Fibroblast of peridontal ligament (primary cell): ENCODE measurements around the gene OTX2.

Source experiments
- DNase-seq: peaks from one replicate; pipeline ENCODE4 v3.0.0-alpha.2; 2010; ENCODE audit errors: extremely low read depth

The OTX2 gene

DNA sequence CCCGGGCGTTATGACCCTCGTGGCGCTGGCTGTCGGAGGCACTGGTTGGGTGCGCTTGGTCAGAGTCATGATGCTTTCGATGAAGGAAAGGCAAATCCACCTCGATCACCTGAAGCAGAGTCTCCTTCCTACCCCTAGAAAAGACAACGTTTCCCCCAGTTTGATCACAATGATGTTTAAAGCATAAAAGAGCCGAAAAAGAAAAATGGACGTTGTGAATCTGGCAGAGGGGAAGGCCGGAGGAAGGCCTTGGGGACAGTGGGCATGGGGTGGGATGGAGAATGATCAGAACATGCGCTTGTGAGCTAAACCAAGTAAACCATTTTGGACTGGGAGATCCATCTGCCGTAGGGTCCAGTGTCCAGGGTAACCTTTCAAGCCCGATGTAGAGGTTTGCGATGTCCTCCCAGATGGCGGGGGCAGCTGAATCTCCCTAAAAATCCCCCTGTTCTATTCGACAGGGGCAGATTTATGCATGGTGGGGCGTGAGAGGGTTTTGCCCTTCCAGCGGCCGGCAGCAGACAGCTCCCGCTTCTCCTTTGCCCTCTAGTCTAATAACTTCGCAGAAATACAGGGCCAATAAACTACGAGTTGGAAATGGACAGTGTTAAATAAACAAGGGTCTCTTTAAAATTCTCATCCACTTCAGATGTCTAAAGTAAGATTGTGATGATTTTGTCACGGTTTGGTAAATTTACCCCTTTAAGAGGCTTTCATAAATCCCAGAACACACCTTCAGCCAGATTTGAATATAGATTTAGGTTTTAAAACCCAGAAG, 2.3 kb upstream of the OTX2 start:
- DNase-seq, result no peak

DNA sequence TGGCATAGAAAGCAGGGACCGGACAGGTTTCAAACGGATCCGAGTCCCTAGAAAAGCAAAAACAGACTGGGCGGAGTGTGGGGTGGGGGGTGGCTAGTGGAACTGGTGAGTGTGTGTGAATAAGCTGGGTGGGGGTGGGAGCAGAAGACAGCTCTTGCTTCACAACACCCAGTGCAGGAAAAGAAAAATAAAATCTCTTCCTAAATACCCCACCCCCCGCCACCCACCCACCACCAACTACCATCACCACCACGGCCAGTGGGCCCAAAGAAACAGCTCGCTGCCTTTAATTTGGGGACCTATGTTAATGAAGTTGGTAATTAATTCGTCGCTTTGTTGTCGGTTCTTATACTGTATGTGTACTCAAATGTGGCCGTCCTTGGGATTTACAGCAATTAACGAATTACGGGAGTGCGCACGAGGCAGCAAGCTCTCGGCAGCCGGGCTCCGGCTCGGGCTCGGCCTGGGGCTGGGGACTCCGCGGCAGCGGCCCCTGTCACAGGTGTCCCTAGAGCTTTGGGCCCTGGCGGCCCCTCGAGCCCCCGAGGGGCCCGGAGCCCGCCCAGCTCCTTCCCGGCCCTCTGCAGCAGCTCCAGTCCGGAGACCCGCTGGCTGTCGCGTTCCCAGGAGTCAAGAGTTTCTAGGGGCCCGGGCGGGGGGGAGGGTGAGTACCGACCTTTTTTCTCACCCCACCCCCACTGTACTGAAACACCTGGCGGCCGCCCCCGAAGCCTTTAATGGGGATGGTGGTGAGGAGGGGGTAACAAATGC, 1.5 kb upstream of the OTX2 start:
- DNase-seq, result no peak

DNA sequence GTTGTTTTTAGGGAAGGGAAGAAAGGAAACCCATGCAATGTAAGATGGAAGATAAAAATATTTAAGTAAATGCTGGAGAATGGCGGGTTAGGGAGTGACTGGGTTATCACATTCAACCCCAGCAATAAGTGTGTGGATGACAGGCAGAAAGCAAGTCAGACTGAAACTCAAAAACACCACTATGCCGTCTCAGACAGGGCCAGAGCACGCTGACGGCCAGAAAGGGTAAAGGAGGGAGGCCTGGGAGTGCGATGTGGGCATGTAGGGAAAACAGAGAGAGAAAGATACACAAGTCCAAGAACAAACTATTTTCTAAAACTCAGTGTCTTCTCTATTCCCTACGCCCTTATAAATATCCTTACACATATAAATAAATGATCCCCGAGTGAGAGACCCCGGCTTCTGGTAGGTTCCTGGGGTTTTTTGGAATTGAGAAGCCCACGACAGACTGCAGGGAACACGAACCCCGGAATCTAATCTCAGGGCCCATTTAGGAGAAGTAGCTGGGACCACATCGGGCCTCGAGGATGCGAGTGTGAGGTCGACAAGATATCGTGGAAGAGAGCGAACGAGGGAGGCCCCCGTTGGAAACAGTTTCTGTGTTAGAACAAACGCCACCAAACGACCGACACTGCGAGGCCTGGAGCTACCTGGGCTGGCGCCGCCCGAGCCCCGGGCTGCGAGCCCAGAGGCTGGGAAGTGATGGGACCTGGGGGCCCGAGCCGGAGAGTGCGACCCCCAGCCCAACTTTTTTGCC, 735 bp upstream of the OTX2 start:
- no peak for DNase-seq

DNA sequence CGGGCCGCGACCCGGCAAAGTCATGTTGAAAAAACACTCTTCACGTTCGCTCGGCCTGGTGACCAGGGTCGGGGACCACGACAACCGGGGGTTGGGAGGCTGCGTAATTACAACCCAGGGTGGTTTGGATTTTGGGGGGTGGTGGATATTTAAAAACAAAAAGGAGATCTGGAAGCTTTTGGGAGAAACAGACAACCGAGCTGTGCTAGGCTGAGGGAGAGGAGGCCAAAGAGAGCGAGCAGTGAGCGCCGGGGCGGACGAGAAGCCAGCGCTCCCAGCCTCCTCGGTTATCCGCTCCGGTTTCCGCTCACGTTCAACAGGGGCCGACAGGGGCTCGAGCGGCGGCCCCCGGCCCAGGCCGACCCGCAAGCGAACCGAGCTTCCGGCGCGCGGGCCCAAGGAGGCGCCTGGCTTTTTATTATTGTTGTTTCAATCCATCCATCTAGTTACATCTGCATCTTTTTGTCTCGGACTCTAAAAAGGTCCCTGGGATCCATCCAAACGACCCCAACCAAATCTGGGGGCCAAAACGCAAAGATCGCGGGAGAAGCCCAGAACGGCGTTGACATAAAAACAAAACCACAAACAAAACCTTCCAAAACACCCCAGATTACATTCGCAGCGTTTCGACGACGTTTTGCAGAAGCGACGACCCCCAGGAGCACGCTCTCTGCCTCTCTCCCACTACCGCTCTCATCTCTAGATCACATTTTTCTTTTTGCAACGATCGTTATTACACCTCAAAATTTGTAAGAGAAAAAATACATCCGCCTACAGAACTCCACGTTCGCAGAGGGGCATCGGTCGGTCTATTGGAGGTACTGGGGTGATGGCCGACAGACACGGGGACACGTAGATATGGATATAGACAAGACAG, 771 bp downstream of the OTX2 start:
- DNase-seq, result no peak

DNA sequence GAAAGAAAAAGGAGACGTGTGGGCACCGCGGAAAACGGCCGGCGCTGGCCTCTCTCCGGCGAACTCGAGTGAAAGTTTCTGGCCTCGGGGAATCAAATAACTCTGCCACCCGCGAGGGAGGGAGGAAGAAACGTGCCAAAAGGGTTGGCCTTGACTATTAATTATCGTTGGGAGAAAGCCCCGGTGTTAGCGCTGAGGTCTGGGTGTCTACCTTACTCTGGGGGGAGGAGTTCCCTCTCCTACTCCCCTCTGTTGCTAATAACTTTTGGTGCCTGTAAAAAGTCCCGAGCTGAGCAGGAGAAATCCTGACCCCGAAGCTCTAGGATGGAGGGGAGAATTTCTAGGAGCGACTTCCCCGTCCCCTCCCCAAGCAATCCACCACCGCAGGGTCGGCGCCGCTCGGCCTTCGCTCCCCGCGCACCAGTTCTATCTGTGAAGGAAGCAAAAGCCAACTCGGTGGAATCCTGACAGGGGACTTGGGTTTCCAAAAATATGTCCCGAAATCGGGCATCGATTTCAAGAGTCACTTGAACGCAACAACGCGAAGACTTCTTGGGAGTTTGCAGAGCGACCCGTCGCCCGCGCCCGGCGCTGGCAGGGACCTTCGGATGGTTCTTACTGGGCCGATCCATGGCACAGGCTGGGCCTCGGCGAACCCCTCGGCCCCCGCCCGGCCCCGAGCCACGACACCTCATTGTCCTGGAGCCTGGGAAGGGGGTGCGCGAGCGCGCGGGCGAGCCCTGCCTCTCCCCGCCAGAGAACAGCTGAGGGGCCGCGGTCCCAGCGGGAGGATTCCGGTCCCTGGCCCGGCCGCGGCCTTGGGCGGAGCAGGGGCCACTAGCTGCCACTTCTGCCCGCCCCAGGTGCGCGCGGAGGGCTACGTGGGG, 1.7 kb downstream of the OTX2 start:
- no peak for DNase-seq

DNA sequence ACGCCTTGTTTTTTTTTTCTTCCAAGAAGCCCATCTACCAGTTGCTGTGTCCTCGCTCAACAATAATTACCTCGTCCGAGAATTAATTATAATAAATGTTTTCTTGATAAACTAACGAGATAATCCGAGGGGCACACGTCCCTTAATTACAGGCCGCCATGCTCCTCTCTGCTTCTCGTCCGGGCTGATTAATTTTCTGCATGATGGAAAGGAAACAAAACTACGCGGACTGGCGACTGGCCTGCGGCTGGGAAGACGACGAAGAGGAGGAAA, 2.2 kb downstream of the OTX2 start:
- DNase-seq, result no peak

DNA sequence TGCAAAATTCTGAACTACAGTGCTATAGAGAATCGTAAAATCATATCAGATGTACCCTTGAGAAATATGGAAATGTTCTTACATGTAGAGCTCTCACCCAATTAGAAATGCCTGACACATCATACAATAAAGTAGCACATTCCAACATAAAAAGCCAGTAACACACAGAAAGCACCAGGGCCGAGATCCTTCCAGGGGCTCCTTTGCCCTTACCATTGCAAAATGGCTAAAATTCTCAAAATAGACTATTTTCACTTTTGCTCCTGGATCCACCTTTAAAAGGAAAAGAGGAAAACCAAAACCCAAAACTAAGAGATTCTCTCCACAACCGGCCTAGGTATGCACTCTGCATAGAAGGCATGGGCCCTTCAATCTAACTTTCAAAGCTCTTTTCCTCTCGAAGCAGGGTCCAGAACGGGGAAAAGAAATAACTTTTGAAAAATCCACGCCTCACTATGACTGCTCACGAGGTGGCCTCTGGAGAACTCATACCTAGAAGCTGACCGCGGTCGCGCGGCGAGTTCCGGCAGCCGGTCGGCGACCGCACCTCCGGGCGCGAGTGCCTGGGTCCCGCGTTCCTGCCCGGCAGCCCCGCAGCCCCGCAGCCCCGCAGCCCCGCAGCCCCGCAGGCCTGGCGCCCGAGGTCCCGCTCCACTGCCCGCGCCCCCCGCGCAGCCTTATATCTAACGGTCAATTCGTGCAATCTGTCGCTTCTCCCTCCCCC, 2.7 kb downstream of the OTX2 start:
- no peak for DNase-seq

DNA sequence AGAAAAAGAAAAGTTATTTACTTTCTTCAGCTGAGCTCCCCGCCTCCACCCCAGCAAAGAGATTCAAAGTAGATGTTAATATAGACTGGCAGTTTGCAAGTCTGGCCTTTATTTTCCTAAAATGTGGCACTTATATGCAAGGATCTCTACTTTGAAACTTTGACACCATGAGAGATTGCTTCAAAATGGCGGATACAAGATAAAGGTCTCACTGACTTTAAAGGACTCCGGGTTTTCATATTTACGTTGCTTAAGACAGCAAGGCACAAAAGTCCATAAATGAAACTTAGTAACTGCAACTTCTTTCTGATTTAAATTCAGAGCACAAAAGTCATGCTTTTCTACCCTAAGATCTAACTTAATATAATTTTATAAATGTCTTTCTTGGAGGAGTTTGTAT, 3.5 kb downstream of the OTX2 start:
- no peak for DNase-seq

DNA sequence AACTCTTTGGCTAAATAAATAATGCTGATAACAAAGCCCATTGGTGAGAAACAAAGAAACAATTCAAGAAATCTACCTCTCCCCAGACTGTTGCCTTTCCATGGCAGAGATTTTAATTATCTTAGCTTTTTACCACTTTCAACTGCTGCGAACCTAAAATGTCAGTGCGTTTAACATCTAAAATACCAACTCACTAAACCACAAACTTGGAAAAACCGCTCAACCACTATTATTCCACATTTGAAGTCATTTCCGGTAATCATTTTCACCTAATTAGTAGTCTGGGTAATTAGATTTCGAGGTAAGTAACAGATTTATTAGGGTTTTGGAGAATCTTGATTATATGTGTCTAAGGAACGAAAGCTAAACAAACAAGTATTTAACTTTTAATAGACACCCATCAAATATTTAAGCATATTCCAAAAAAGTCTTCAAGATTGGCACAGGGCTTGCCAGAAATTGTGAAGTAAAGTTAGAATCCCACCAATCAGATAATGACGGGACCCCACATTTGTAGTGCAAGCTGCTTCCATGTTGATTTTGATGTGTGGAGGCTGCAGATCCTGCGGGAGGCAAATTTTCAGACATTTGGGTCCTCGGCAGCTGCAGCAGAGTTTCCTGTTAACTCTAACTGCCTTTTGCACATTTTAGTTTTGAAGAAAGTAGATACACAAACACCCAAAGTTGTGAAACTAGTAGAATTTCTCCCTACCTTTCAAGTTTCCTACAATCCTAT, 4.1 kb downstream of the OTX2 start:
- DNase-seq, result no peak

DNA sequence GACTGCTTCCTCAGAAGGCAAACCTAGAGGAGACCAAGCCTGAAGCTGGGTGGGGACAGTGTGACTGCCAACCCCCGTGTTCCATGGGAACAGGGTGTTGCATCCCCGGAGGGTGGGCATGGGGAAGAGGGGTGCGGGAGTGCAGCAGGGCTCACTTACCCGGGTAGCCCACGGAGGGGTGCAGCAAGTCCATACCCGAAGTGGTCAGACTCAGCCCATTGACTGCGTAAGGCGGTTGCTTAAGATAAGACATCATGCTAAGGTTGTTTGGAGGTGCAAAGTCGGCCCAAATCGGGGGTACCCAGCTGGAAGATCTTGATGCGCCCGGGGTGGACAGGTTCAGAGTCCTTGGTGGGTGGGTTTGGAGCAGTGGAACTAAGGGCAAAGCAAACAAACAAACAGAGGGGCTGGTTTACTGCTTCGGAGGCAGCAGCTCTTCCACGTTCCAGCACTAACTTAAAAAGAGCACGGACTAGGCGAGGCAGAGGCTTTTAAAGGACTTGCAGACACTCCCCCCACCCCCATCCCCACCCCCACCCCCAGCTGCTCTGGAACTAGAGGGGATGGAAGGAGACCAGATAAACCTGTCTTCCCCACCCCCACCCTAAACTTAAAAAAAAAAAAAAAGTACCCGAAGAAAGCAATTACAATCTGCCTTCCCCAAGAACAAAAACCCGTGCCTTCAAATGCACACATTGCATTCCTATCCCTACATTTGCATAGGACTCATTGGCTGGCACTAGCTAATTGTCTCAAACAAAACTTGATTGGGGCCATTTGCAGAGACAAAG, 4.9 kb downstream of the OTX2 start:
- DNase-seq, result no peak

DNA sequence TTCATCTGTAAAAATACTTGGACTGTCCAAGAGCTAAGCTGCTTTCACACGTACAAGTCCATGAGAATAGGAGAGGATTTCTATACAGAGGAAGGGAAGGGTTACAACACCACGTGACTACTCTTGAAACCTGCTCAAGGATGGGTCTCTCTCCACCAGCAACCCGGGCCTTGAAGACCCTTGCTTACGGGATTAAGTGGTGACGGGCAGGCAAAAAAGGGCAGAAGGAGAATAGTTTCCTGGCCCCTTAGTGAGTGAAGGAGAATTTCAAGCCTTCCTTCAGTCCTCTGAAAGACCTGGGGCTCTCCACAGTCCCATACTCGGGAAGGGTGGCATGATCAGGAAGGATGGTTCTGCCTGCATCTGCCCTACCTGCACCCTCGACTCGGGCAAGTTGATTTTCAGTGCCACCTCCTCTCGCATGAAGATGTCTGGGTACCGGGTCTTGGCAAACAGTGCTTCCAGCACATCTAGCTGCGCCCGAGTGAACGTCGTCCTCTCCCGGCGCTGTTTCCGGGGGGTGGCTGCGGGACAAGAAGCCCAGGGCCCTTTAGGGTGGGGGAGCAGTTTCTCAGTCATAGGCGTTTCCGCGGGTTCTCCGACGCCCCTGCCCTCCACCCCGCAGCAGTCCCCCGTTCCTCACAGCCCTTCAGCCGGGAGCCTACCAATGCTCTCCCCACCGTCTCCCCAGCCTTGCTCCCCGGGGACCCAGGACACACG, 6.3 kb downstream of the OTX2 start:
- no peak for DNase-seq

DNA sequence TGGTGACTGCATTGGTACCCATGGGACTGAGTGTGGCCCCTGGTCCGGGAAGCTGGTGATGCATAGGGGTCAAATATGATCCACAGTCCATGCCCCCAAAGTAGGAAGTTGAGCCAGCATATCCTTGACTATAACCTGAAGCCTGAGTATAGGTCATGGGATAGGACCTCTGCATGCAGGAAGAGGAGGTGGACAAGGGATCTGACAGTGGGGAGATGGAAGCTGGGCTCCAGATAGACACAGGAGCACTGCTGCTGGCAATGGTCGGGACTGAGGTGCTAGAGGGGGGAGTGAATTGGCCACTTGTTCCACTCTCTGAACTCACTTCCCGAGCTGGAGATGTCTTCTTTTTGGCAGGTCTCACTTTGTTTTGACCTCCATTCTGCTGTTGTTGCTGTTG, 8.4 kb downstream of the OTX2 start:
- DNase-seq, result no peak

DNA sequence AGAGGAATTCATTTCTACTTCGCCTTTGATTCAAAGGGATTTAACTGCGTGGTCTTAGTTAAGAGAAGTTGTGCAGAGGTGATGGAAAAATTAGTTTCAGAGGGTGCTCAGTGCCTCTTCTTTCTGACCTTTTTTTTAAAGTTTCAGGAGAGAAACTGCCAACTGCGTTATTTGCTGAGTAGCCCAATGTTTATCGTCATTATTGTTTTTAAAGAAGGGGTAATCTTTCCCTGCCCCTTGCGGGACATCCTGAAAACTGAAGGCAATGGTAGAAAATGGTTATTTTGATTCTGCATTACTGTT, 11.0 kb downstream of the OTX2 start:
- no peak for DNase-seq

DNA sequence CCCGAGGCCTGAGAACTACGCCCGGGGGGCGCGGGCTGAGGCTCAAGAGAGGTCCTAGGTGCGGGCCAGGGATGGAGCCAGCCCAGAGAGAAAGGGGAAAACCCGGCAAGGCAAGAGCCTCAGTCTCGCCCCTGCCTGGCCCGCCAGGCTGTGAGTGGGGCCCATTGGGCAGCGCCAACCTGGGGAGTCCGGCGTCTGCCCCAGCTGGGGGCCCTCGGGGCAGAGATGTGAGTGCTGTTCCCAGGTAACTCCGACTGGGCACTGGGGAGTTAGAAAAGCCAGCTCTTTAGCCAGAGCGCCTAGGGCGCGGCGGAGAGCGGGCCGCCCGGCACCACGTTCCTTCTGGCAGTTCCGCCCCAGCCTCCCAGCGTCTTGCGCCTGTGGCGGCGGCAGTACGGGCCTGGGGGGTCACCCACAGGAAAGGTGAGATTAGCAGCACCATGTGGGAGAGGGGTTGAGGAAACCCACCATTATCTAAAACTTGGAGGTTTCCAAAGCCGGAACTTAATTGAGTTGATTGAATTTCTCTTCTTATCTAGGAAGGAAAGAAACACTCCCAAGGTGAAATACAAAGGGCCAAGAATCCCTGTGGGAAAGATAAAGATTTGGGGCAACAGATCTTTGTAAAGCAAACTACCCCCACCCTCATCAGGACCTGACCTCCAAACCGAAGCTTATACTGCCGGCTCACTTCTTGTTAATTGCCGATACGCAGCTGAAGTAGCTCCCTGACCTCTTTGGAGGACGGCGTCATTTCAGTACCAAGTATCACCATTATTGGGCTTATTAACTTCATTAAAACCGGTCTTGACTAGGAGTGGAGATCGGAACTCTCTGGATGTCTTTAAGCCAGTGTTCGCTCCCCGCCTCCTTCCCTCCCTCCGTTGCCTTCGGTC, 11.6 kb downstream of the OTX2 start:
- no peak for DNase-seq

DNA sequence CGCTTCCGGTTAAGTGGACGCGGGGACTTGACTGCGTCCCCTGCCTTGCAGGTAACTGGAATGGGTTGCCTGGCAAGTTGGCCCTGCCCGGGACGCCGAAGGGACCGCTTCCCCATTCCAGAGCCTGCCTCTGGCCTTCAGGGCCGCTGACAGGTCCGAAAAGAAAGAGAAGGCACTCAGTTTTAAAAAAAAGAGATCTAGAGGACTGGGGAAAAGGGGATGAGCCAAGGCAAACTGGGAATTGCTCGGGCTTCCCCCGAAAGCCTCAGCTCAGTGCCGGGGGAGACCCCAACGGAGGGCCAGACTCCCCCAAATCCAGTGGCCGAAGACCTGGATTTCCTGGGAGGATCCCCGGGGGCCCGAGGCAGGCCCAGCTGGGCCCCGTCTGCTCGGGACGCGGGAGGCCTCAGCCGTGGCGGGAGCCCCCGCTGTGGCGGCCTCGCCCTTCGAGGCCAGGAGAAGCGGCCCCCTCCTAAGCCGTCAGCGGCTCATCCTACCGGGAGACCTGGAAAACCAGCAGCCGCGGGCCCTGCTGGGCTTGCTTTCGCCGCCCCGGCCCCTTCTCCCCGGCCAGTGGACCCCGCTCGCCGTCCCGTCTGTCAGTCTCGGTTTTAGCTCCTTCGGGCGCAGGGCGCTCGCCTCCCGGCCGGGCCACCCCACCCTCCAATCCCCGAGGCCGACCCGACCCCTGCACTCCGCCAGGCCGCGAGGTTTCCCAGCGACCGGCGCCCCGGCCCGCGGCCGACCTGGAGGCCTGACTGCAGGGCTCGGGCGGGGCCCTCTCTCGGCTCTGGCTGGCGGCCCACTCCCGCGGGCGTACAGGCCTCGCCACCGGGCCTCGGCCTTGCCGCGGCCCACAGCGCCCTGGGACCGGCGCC, 12.5 kb downstream of the OTX2 start:
- DNase-seq, result no peak

DNA sequence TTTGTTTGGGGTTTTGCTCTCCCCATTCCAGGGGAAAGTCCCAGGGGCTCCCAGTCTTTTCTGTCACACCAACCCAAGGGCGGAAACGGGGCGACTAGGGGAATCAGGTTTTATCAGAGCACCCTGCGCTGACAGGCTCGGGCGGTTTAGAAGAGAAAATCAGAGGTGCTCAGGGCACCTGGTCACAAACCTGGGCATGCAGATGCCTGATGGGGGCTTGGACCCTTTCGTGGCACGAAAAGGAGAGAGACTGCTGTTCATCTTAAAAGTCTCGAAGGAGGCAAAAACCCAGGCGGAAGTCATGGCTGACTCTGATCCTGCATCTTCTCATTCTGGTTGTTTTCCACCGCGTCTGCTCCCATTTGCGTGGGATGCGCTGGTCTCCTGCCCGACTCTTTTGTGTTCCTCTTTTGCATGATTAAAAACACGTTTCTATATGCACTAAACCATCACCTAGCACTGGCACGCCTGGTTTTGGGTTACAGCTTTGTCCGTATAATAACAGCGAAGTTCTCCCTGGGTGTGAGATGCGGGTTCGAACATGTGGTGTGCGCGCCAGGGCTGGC, 13.2 kb downstream of the OTX2 start:
- DNase-seq, result no peak
